Neural cell (in vitro differentiated cells): ENCODE data around the gene OTOA.

Source experiments
- EZH2 ChIP-seq: fragments of 200-600, 300-800 bp; shearing (Covaris generic), sonication (generic); IDR thresholded peaks from 2 replicates; pipeline ENCODE4 v1.6.1; 2014; ENCODE audit warnings: antibody characterized with exemption, low read length, borderline replicate concordance, mild to moderate bottlenecking; ENCODE audit not compliant: insufficient read depth, poor library complexity, severe bottlenecking
- MXI1 ChIP-seq: fragments of 450-650 bp; conservative IDR thresholded peaks from 2 replicates; pipeline ENCODE4 v1.6.1; 2014; ENCODE audit warnings: antibody characterized with exemption, mild to moderate bottlenecking; ENCODE audit not compliant: poor library complexity, severe bottlenecking
- POLR2AphosphoS5 ChIP-seq: IDR thresholded peaks from 2 replicates; pipeline ENCODE4 v1.6.1; 2012
- SMC3 ChIP-seq: fragments of 450-650 bp; conservative IDR thresholded peaks from 2 replicates; pipeline ENCODE4 v1.6.1; 2014; ENCODE audit warnings: antibody characterized with exemption, mild to moderate bottlenecking, moderate library complexity; ENCODE audit not compliant: poor library complexity
- TAF1 ChIP-seq: IDR thresholded peaks from 2 replicates; pipeline ENCODE4 v1.6.1; 2012; ENCODE audit warnings: low read depth
- TF ChIP-seq, protein P1 (sequence below): fragments of 450-650 bp; IDR thresholded peaks from 2 replicates; pipeline ENCODE4 v1.5.1; 2014; ENCODE audit warnings: antibody characterized with exemption, mild to moderate bottlenecking, moderate library complexity; ENCODE audit not compliant: poor library complexity, severe bottlenecking
- TF ChIP-seq, protein P2 (sequence below): IDR thresholded peaks from 2 replicates; pipeline ENCODE4 v1.6.1; 2012; ENCODE audit warnings: borderline replicate concordance

DNA sequence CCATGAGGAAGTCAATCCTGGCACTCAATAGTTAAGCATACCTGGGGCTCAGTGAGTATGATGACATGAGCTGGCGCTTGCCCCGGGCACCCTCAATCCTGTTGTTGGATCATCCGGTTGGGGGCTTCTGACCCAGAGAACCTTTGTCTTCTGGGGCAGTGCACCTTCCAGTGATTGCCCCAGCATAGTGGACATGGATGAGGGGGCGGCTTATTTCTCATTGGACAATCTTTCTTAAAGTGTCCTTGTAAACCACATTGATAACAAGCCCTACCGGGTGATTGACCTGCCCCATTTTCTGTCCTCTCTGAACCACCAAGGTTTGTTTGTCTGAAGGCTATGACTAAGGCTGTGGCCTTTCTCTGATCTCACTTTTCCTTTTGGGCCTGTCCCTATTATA is 29.6 kb upstream of the OTOA start:
- TF ChIP-seq EZH2 (no peak), POLR2AphosphoS5 (no peak), SMC3 (no peak), TAF1 (no peak), MXI1 (no peak)
- TF ChIP-seq, protein P1, sequence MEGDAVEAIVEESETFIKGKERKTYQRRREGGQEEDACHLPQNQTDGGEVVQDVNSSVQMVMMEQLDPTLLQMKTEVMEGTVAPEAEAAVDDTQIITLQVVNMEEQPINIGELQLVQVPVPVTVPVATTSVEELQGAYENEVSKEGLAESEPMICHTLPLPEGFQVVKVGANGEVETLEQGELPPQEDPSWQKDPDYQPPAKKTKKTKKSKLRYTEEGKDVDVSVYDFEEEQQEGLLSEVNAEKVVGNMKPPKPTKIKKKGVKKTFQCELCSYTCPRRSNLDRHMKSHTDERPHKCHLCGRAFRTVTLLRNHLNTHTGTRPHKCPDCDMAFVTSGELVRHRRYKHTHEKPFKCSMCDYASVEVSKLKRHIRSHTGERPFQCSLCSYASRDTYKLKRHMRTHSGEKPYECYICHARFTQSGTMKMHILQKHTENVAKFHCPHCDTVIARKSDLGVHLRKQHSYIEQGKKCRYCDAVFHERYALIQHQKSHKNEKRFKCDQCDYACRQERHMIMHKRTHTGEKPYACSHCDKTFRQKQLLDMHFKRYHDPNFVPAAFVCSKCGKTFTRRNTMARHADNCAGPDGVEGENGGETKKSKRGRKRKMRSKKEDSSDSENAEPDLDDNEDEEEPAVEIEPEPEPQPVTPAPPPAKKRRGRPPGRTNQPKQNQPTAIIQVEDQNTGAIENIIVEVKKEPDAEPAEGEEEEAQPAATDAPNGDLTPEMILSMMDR, result no peak
- TF ChIP-seq, protein P2, sequence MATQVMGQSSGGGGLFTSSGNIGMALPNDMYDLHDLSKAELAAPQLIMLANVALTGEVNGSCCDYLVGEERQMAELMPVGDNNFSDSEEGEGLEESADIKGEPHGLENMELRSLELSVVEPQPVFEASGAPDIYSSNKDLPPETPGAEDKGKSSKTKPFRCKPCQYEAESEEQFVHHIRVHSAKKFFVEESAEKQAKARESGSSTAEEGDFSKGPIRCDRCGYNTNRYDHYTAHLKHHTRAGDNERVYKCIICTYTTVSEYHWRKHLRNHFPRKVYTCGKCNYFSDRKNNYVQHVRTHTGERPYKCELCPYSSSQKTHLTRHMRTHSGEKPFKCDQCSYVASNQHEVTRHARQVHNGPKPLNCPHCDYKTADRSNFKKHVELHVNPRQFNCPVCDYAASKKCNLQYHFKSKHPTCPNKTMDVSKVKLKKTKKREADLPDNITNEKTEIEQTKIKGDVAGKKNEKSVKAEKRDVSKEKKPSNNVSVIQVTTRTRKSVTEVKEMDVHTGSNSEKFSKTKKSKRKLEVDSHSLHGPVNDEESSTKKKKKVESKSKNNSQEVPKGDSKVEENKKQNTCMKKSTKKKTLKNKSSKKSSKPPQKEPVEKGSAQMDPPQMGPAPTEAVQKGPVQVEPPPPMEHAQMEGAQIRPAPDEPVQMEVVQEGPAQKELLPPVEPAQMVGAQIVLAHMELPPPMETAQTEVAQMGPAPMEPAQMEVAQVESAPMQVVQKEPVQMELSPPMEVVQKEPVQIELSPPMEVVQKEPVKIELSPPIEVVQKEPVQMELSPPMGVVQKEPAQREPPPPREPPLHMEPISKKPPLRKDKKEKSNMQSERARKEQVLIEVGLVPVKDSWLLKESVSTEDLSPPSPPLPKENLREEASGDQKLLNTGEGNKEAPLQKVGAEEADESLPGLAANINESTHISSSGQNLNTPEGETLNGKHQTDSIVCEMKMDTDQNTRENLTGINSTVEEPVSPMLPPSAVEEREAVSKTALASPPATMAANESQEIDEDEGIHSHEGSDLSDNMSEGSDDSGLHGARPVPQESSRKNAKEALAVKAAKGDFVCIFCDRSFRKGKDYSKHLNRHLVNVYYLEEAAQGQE, result no peak
